DND-41 (cell line): ENCODE measurements around the gene IL26.

Experiments used
- ATAC-seq: fragments of 200-7000 bp; cut with Tn5 transposase; 3 replicates; pipeline ENCODE4 v1.9.1; 2021; ENCODE audit warnings: low read depth; ENCODE audit not compliant: insufficient read depth
- DNase-seq: peaks from one replicate; pipeline ENCODE4 v3.0.0-alpha.2; 2020
- H2AFZ ChIP-seq: 2 replicates; pipeline ENCODE4 v1.6.0; 2012; ENCODE audit warnings: low read depth, low read length
- H3K27ac ChIP-seq: 2 replicates; pipeline ENCODE4 v1.5.1; 2012; ENCODE audit warnings: low read length, inconsistent platforms
- H3K27me3 ChIP-seq: fragments of 200-600 bp; sonication (generic); 2 replicates; pipeline ENCODE4 v1.6.0; 2012; ENCODE audit warnings: low read length, mild to moderate bottlenecking, inconsistent platforms; ENCODE audit not compliant: insufficient read depth, poor library complexity
- H3K36me3 ChIP-seq: 2 replicates; pipeline ENCODE4 v1.5.1; 2012; ENCODE audit warnings: low read length, inconsistent platforms; ENCODE audit not compliant: insufficient read depth
- H3K4me1 ChIP-seq: 2 replicates; pipeline ENCODE4 v1.5.1; 2012; ENCODE audit warnings: mild to moderate bottlenecking, low read length; ENCODE audit not compliant: insufficient read depth
- H3K4me2 ChIP-seq: 2 replicates; pipeline ENCODE4 v1.6.0; 2012; ENCODE audit warnings: mild to moderate bottlenecking, moderate library complexity, low read length, inconsistent platforms; ENCODE audit not compliant: insufficient read depth
- H3K4me3 ChIP-seq, 2 experiments: fragments of 200-600 bp in 1 of 2; shearing (Covaris generic) in 1 of 2; 2 replicates each; pipeline ENCODE4 v1.5.1; 2012 to 2016; ENCODE audit warnings: inconsistent platforms in 2 of 2, low read length in 2 of 2, mild to moderate bottlenecking in 2 of 2, low read depth in 1 of 2, moderate library complexity in 1 of 2
- H3K79me2 ChIP-seq: 2 replicates; pipeline ENCODE4 v1.6.0; 2012; ENCODE audit warnings: low read length, inconsistent platforms; ENCODE audit not compliant: insufficient read depth
- H3K9ac ChIP-seq: 2 replicates; pipeline ENCODE4 v1.6.0; 2012; ENCODE audit warnings: low read depth, mild to moderate bottlenecking, inconsistent platforms, low read length, moderate library complexity
- H3K9me3 ChIP-seq: 2 replicates; pipeline ENCODE4 v1.5.1; 2012; ENCODE audit warnings: low read length, moderate library complexity, mild to moderate bottlenecking, inconsistent platforms; ENCODE audit not compliant: insufficient read depth, severe bottlenecking
- H4K20me1 ChIP-seq: 2 replicates; pipeline ENCODE4 v1.6.0; 2012; ENCODE audit warnings: low read length; ENCODE audit not compliant: insufficient read depth
- EZH2 ChIP-seq: IDR thresholded peaks from 3 replicates; pipeline ENCODE4 v1.6.1; 2012; ENCODE audit warnings: borderline replicate concordance, low read depth, mild to moderate bottlenecking, moderate library complexity, low read length, inconsistent platforms; ENCODE audit not compliant: severe bottlenecking
- TF ChIP-seq, protein P1 (sequence below): IDR thresholded peaks from 2 replicates; pipeline ENCODE4 v1.5.1; 2012; ENCODE audit warnings: borderline replicate concordance, low read length, moderate library complexity, mild to moderate bottlenecking; ENCODE audit not compliant: poor library complexity, severe bottlenecking; ENCODE audit errors: extremely low read depth

Gene IL26

DNA sequence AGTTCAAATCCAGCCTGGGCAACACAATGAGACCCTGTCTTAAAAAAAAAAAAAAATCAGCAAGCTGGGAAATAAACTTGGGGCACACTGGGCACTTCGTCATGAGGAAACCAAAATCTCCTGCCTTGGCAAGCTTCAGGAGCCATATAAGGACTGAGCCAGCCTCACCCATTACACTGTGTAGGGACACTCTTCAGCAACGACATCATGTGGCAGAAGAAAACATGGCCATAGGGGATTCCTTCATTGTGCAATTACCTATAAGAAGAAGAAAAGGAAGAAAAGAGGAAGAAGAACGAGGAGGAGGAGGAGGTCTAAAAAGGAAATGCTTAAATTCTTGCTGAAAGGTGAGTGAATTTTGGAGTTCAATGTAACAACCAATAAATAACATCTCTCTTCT lies 40.0 kb downstream of the IL26 start:
- Histone ChIP-seq H3K36me3 (no peaks in the 10 kb centered on the region), H4K20me1 (no peaks in the 10 kb centered on the region), H3K27ac (no peak overlapping the region), H3K4me1 (peaks cover 22% of the 10 kb centered on the region), H3K9ac (no peak overlapping the region), H3K9me3 (no peaks in the 10 kb centered on the region), H3K4me3 (no peak overlapping the region), H2AFZ (no peak overlapping the region), H3K27me3 (peaks cover 19% of the 10 kb centered on the region), H3K4me2 (no peak overlapping the region), H3K79me2 (no peaks in the 10 kb centered on the region)
- no peak for ATAC-seq
- TF ChIP-seq EZH2 = no peak
- TF ChIP-seq, protein P1, sequence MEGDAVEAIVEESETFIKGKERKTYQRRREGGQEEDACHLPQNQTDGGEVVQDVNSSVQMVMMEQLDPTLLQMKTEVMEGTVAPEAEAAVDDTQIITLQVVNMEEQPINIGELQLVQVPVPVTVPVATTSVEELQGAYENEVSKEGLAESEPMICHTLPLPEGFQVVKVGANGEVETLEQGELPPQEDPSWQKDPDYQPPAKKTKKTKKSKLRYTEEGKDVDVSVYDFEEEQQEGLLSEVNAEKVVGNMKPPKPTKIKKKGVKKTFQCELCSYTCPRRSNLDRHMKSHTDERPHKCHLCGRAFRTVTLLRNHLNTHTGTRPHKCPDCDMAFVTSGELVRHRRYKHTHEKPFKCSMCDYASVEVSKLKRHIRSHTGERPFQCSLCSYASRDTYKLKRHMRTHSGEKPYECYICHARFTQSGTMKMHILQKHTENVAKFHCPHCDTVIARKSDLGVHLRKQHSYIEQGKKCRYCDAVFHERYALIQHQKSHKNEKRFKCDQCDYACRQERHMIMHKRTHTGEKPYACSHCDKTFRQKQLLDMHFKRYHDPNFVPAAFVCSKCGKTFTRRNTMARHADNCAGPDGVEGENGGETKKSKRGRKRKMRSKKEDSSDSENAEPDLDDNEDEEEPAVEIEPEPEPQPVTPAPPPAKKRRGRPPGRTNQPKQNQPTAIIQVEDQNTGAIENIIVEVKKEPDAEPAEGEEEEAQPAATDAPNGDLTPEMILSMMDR = no peak
- no peak for DNase-seq

DNA sequence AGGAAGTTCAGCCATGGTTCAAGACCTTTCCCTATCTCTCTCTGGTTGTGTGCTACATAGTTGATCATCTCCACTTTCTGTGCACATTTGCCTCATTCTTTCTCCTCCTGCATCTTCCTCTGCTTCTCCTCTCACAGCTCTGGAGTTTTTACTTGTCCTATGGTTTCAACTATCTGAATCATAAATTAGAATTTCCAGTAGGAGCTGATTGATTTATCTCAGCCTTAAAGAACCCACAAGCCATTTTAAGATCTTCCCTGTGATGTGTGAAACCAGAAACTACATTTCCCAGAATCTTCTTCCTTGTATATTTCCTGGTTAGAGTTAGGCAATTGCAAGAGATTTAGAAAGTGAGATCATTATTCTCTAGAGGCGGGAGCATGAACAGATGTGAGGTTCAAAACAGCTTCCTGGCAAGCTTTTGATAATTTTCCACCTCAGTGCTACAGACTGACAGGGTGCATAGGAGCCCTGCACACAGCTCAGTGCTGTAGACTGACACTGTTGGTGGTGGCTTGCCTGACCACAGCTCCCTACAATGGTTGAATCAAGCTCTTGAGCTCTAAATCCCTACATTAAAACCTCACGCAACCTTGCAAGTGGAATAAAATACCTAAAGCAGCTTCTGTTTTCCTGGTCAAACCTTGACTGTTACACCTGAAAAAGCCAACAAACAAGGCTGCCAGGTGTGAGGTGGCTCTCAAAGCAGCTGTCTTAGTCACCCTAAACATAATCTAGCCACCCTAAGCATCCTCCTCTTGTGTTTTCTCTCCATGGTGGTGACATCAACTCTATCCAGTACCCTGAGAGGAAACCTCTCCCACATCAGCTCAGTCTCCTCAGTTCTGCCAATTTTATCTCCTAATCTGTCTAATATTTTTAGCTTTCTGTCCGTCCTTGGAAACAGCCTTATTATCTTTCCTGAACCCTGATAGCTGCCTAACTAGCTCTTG lies 44.5 kb downstream of the IL26 start:
- Histone ChIP-seq H3K4me1 (peaks cover 15% of the 10 kb centered on the region), H3K9ac (no peak overlapping the region), H4K20me1 (no peaks in the 10 kb centered on the region), H3K4me2 (no peak overlapping the region; the same call in 1 of the 2 replicates), H3K27me3 (peaks cover under 1% of the 10 kb centered on the region), H3K4me3 (no peak overlapping the region), H3K27ac (no peak overlapping the region; the same call in 1 of the 2 replicates), H2AFZ (peak overlapping the region; percentile 30), H3K36me3 (no peaks in the 10 kb centered on the region), H3K79me2 (no peaks in the 10 kb centered on the region), H3K9me3 (no peaks in the 10 kb centered on the region)
- DNase-seq = peak; percentile 61
- no peak for TF ChIP-seq EZH2
- TF ChIP-seq, protein P1 = no peak
- peak; percentile 98 for ATAC-seq

DNA sequence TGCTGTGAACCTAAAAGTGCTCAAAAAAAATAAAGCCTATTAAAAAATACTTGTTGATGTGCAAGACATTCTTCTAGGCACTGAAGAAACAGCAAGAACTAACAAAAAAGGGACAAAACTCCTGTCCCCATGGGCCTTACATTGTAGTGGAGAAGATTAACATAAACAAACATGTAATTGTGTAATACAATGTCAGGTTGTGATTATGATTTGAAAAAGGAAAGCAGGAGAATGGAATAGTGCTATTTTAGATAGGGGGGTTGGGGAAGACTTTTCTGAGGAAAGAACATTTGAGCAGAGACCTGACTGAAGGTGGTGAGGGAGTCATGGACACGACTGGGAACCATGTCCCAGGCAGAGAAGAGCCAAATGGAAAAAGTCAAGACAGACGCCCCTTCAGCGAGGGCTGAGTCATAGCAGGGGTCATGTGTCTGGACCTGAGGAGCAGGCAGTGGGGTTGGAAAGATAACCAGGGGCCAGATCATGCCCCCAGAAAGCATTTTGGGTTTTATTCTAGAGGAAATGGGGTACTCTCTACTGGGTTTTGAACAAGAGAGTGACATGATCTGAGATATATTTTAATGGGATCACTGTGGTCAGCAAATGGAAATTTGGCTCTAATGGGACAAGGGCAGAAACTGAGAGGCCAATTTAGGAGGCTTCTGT lies 46.7 kb downstream of the IL26 start:
- Histone ChIP-seq H3K4me3 (no peak overlapping the region), H3K9me3 (no peaks in the 10 kb centered on the region), H3K36me3 (no peaks in the 10 kb centered on the region), H4K20me1 (no peaks in the 10 kb centered on the region), H3K4me2 (no peak overlapping the region), H3K4me1 (peaks cover 15% of the 10 kb centered on the region), H3K9ac (no peak overlapping the region), H3K27me3 (no peaks in the 10 kb centered on the region), H2AFZ (no peak overlapping the region), H3K27ac (no peak overlapping the region), H3K79me2 (no peaks in the 10 kb centered on the region)
- DNase-seq = no peak
- no peak for ATAC-seq
- no peak for TF ChIP-seq EZH2
- TF ChIP-seq, protein P1 = no peak
